Measurements from ENCODE around the gene RBBP8NL.

- no peak for TF ChIP-seq CTCF (IDR thresholded peaks at IDR 0.05; ENCODE audit: low read length)
- TF ChIP-seq EZH2 (optimal IDR thresholded peaks at IDR 0.05; ENCODE audit: low read depth, low read length) = no peak
These were observed 20.6 kb downstream of the RBBP8NL start for GRCh38 chr20:62406635-62407176.
